GM19193 (cell line): ENCODE data around the gene RPL41.

Experiments used
- POLR2A ChIP-seq: IDR thresholded peaks from 4 replicates; pipeline ENCODE4 v1.6.1; 2011; ENCODE audit not compliant: insufficient read depth, insufficient read length; ENCODE audit errors: extremely low read depth

The RPL41 gene

GRCh38 chr12:56162468-56163290, 46.2 kb downstream of the RPL41 start:
- peak; percentile 54 for TF ChIP-seq POLR2A

- no peak for TF ChIP-seq POLR2A
These were observed 47.3 kb downstream of the RPL41 start for GRCh38 chr12:56163533-56164344.

GRCh38 chr12:56164345-56164729, 47.9 kb downstream of the RPL41 start:
- peak; percentile 57 for TF ChIP-seq POLR2A

GRCh38 chr12:56165369-56165768, 48.9 kb downstream of the RPL41 start:
- TF ChIP-seq POLR2A: peak; percentile 49
